Heart right ventricle (tissue), 16 donors: ENCODE measurements around the gene HMG20A. TPM values are rescaled to one million over a fixed set of nuclear protein-coding genes. Genes with fewer than 3 reads are reported as not detected.

Experiments
- ATAC-seq, 8 donors: fragments of 200-7000 bp; cut with Tn5 transposase; one replicate each; pipeline ENCODE4 v1.9.1; 2020; ENCODE audit warnings: mild to moderate bottlenecking in 8 of 8, moderate library complexity in 8 of 8, moderate number of reproducible peaks in 1 of 8
- DNase-seq, 2 donors: peaks; one replicate each; pipeline ENCODE4 v3.0.0-alpha.2; 2020
- H3K27ac ChIP-seq, 10 donors: fragments of 200-600 bp; sonication (generic) in 2 of 10; one replicate each; pipeline versions ENCODE4 v1.5.0 to v1.8.0; 2020 to 2022; ENCODE audit warnings: mild to moderate bottlenecking in 3 of 10
- H3K27me3 ChIP-seq, 7 donors: fragments of 200-600 bp; one replicate each; pipeline ENCODE4 v1.8.0; 2021 to 2022; ENCODE audit warnings: mild to moderate bottlenecking in 2 of 7
- H3K36me3 ChIP-seq, 9 donors: fragments of 200-600 bp; sonication (generic) in 1 of 9; one replicate each; pipeline versions ENCODE4 v1.5.0 to v1.8.0; 2020 to 2022; ENCODE audit warnings: mild to moderate bottlenecking in 2 of 9
- H3K4me1 ChIP-seq, 9 donors: fragments of 200-600 bp; sonication (generic) in 1 of 9; one replicate each; pipeline versions ENCODE4 v1.5.0 to v1.8.0; 2020 to 2022; ENCODE audit warnings: mild to moderate bottlenecking in 4 of 9
- H3K4me3 ChIP-seq, 10 donors: fragments of 200-600 bp; sonication (generic) in 2 of 10; one replicate each; pipeline versions ENCODE4 v1.5.0 to v1.8.0; 2020 to 2022; ENCODE audit warnings: mild to moderate bottlenecking in 7 of 10, moderate library complexity in 2 of 10
- H3K9me3 ChIP-seq, 11 donors: fragments of 200-600 bp in 10 of 11; sonication (generic) in 2 of 11; one replicate each; pipeline versions ENCODE4 v1.5.0 to v1.8.0; 2013 to 2022; ENCODE audit warnings: mild to moderate bottlenecking in 2 of 11, control low read depth in 1 of 11, moderate library complexity in 1 of 11
- CTCF ChIP-seq, 9 donors: fragments of 200-600 bp; sonication (generic) in 2 of 9; IDR thresholded peaks; one replicate each; pipeline versions ENCODE4 v1.5.0 to v1.8.0; 2021 to 2022; ENCODE audit warnings: antibody characterized with exemption in 9 of 9, mild to moderate bottlenecking in 5 of 9, moderate library complexity in 1 of 9
- WGBS, 2 donors: extraction: QIAGEN DNeasy Blood & Tissue Kit; methylation state at CpG; one replicate each; pipeline ENCODE4 v1.1.7; 2013; ENCODE audit warnings: inconsistent platforms in 1 of 2; 5-methylcytosine and 5-hydroxymethylcytosine counted together
- intact Hi-C, 10 donors: fragments of 100-400 bp; cut with DNase I; formaldehyde crosslinking; loops; one replicate each; pipeline versions ENCODE4 v1.11.1 to v1.14.2; 2022
- polyA plus RNA-seq, 2 donors: library from polyadenylated mRNA; stranded (reverse); fragments of 200-250 nt; gene quantifications; one replicate each; pipeline ENCODE4 v1.2.3, GENCODE V29; 2013
- total RNA-seq, 10 donors: library from RNA; stranded (reverse); fragmentation: NEBNext Ultra II Directional in 3 of 10; extraction: Animal tissue kit (Norgen Biotek cat#: 25700) in 3 of 10; gene quantifications; one replicate each; pipeline versions ENCODE4 v1.2.1 to v1.2.4, GENCODE V29; 2021 to 2023
- donor health status: Arrhythmogenic right ventricular cardiomyopathy.
- donor health status: ischemic (EF 13 %, LVEDD 7.1; RV severe dilation, severe dysfunction).
- donor health status: healthy with polysubstance abuse.
- donor health status: DM: no; HTN: yes; CAD: no.
- donor health status: DM: no; HTN: no; CAD: no.
- donor health status: ischemic (EF 25% LVEDD 6.9; RV normal size, moderate dysfunction).
- donor health status: ischemic (EF 25% LVEDD 5.7; RV mildly dilated, moderate dysfunction).
- donor health status: healthy.
- donor health status: DM: yes; HTN: yes; CAD: no.
- donor health status: Ischemic cardiomyopathy.
- donor health status: ischemic (EF 35%, LVEDD 5.7; RV mildly dilated, moderate dysfunction).
- donor health status: nonischemic (EF 11% LVEDD 7.7; RV severe dilation, severe dysfunction).
- donor health status: DM: yes; HTN: yes; CAD: no.
- donor health status: PGD.
- donor health status: ischemic (EF 29% LVEDD 5.4; RV normal size, mild dysfunction).
- donor health status: nonischemic (EF 23%, LVEDD 6.1; RV moderate dilation, normal function).

HMG20A gene
- total and polyA plus RNA-seq, 12 donors: 9.9 to 60.2 (median 37.5) TPM

DNA sequence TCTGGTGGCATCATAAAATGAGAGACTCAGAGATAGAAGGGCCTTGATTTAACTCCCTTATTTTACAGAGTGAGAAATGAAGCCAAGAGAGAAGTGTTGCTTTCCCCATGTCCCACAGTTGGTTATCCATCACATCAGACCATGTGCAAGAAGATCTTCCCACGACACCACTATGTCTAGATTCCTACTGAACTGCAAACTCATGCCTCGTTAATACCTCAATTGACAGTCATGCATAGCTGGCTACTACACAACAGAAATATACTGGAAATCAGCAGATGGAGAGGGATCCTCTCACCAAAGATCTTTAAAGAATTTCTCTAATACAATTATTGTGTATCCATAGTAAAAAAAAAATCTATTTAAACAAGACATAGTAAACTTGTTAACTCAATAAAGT lies 34.1 kb upstream of the HMG20A start:
- DNase-seq (no peak), ATAC-seq (no peak)
- Histone ChIP-seq H3K9me3 (no peaks in the 10 kb centered on the region), H3K36me3 (no peaks in the 10 kb centered on the region), H3K4me1 (peaks cover 8 to 92% (median 77%) of the 10 kb centered on the region in 9 donors), H3K4me3 (no peak overlapping the region), H3K27ac (no peak overlapping the region), H3K27me3 (no peaks in the 10 kb centered on the region)
- no peak for TF ChIP-seq CTCF (IDR thresholded peaks at IDR 0.05)
- WGBS, 2 donors: 79 to 81% methylated on average over 2 of the region's 2 CpGs
- intact Hi-C loops: no loop called here

DNA sequence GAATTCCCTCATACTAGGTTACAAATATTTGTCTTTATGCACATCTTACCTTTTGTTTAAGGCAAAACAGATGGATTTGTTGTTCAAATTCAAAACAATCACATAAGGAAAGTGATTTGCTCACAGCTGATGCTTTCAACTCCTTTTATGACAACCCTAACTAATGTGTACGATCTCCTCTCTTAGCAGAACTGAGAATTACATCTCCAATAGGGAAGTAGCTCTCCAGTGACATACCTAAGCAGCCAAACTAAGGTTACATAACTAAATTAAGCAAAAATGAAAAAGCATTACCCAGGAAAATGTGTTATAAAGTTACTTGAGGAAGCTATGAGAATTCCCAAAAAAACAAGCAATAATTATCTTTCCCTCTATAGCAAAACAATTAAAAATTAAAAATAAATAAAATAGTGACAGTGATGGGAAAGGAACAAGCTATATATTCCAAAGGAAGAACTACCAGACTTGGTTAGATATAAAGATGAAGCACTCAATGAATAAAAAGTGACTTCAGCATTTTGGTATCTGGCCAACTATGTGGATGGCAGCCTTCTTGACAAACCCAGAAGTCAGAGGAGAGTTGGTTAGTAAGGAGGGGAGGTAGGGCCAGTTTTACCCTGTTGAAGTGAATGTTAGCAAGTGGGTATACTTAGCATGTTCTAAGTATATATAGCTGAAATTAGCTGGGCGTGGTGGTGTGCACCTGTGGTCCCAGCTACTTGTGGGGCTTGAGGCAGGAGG lies 33.2 kb upstream of the HMG20A start:
- no peaks in the 10 kb centered on the region for H3K9me3 ChIP-seq
- peaks cover 8 to 96% (median 81%) of the 10 kb centered on the region in 9 donors for H3K4me1 ChIP-seq
- H3K36me3 ChIP-seq: no peaks in the 10 kb centered on the region
- H3K27ac ChIP-seq: no peak overlapping the region
- ATAC-seq (no peak), DNase-seq (no peak)
- intact Hi-C loops: no loop called here
- no peak for TF ChIP-seq CTCF (IDR thresholded peaks at IDR 0.05)
- no peak overlapping the region for H3K4me3 ChIP-seq
- H3K27me3 ChIP-seq: no peaks in the 10 kb centered on the region
- 72 to 80% methylated on average over 2 of the region's 2 CpGs for WGBS, 2 donors

DNA sequence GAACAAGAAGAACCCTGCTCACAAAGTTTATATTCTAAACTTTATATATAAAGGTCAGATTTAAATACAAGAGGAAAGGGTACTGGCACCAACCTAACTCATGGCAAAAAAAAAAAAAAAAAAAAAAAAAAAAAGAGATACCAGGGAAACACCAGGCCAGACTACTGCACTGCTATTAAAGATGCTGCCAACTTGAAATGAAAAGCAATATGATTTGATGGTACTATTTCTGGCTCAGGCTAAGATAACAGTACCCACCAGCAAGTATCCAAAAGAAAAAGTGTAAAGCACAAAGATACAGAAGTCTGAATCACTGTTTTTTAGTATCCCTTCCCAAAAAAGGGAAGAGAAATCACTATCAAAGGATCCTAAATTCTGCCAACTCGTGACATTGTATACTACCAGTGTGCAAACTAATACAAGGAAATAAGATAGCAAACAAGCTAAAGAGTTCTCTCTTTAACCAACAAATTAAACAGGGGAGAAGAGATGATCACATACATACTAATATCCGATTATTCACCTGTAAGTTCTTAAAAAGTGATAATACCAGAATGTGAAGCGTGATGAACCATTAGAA lies 29.2 kb upstream of the HMG20A start:
- Histone ChIP-seq H3K4me3 (no peak overlapping the region), H3K4me1 (peaks cover 6 to 74% (median 55%) of the 10 kb centered on the region in 9 donors), H3K27me3 (no peaks in the 10 kb centered on the region), H3K36me3 (no peaks in the 10 kb centered on the region), H3K27ac (peak overlapping the region in 4 of 10 donors; percentile 11 to 67 (median 38)), H3K9me3 (peaks cover 0 to 25% (median 13%) of the 10 kb centered on the region in 11 donors)
- DNase-seq (no peak), ATAC-seq (peak in 7 of 8 donors; percentile 40 to 78 (median 58))
- no peak for TF ChIP-seq CTCF (IDR thresholded peaks at IDR 0.05)
- intact Hi-C loops: no loop called here
- 67 to 69% methylated on average over 3 of the region's 3 CpGs for WGBS, 2 donors

DNA sequence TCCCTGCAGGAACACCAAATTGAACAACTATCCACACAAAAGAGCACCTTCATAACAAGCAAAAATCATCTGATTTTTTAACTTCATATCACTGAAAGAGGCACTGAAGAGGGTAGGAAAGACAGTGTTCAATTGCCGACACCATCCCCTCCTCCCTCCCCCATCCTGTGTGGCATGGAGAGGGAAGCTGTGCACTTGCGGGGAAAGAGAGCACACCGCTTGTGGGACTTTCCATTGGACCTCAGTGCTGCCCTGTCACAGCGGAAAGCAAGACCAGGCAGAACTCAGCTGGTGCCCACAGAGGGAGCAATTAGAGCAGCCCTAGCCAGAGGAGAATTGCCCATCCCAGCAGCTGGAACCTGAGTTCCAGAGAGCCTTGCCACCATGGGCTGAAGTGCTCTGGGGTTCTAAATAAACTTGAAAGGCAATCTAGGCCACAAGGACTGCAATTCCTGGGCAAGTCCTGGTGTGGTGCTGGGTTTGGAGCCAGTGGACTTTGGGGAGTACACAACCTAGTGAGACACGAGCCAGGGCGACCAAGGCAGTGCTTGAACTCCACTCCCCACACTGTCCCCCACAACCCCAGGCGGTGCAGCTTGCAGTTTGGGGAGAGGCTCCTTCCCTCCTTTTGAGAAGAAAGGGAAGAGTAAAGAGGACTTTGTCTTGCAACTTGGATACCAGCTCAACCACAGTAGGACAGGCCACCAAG lies 27.8 kb upstream of the HMG20A start:
- H3K27ac ChIP-seq: no peak overlapping the region
- no peaks in the 10 kb centered on the region for H3K36me3 ChIP-seq
- no peak overlapping the region for H3K4me3 ChIP-seq
- no peak for DNase-seq
- peak in 4 of 8 donors; percentile 7 to 61 (median 23) for ATAC-seq
- peaks cover 0 to 40% (median 16%) of the 10 kb centered on the region in 11 donors for H3K9me3 ChIP-seq
- WGBS, 2 donors: 96% methylated on average over 7 of the region's 7 CpGs
- TF ChIP-seq CTCF (IDR thresholded peaks at IDR 0.05): no peak
- H3K4me1 ChIP-seq: peaks cover 3 to 60% (median 44%) of the 10 kb centered on the region in 9 donors
- H3K27me3 ChIP-seq: no peaks in the 10 kb centered on the region
- intact Hi-C loops: no loop called here
